Esophagus muscularis mucosa (tissue), 3 donors: ENCODE measurements around the gene B4GALNT2.

Experiments used
- CTCF ChIP-seq, 3 experiments: fragments of 200-600 bp in 2 of 3; fragments of 450-650 bp in 1 of 3; sonication (generic) in 2 of 3; IDR thresholded peaks; one replicate each; pipeline ENCODE4 v1.5.1; 2017 to 2019; ENCODE audit warnings: antibody characterized with exemption in 3 of 3, mild to moderate bottlenecking in 2 of 3, moderate library complexity in 1 of 3
- EP300 ChIP-seq: sonication (generic); formaldehyde crosslinking; IDR thresholded peaks from one replicate; pipeline ENCODE4 v1.6.1; 2017; ENCODE audit warnings: antibody characterized with exemption

GRCh38 chr17:49197346-49197998 lies 64.9 kb downstream of the B4GALNT2 start:
- TF ChIP-seq CTCF (IDR thresholded peaks at IDR 0.05): no peak
- no peak for TF ChIP-seq EP300
